Pancreas (tissue), 10 donors: ENCODE measurements around the gene CHRNB1. TPM values are rescaled to one million over a fixed set of nuclear protein-coding genes. Genes with fewer than 3 reads are reported as not detected.

Experiments
- ATAC-seq, 4 donors: fragments of 200-7000 bp; cut with Tn5 transposase; one replicate each; pipeline versions ENCODE4 v1.8.0 to v1.9.1; 2020; ENCODE audit warnings: mild to moderate bottlenecking in 4 of 4, moderate library complexity in 4 of 4
- DNase-seq, 6 donors: peaks; one replicate each; pipeline ENCODE4 v3.0.0-alpha.2; 2020
- FAIRE-seq: peaks from 2 replicates; lab custom pipeline; 2012; peaks lifted over from hg19 to GRCh38; lab: Jason Lieb, UNC
- H3K27ac ChIP-seq, 4 donors: fragments of 200-600 bp; sonication (generic); 1 replicate in 3 of 4; 2 replicates in 1 of 4; pipeline versions ENCODE4 v1.5.0 to v1.8.0; 2020
- H3K27me3 ChIP-seq, 4 donors: fragments of 200-600 bp; one replicate each; pipeline ENCODE4 v1.8.0; 2021
- H3K36me3 ChIP-seq, 3 donors: fragments of 200-600 bp; sonication (generic) in 1 of 3; one replicate each; pipeline versions ENCODE4 v1.5.0 to v1.8.0; 2020 to 2021
- H3K4me1 ChIP-seq, 3 donors: fragments of 200-600 bp; one replicate each; pipeline ENCODE4 v1.8.0; 2021
- H3K4me3 ChIP-seq, 4 donors: fragments of 200-600 bp; sonication (generic) in 2 of 4; one replicate each; pipeline versions ENCODE4 v1.5.0 to v1.8.0; 2020 to 2021
- H3K9me3 ChIP-seq, 4 donors: fragments of 200-600 bp; one replicate each; pipeline ENCODE4 v1.8.0; 2021
- CTCF ChIP-seq, 4 donors: fragments of 200-600 bp; sonication (generic) in 3 of 4; IDR thresholded peaks; one replicate each; pipeline versions ENCODE4 v1.5.0 to v1.8.0; 2021; ENCODE audit warnings: antibody characterized with exemption in 4 of 4
- WGBS, 2 donors: extraction: QIAGEN DNeasy Blood & Tissue Kit; methylation state at CpG; one replicate each; pipeline ENCODE4 v1.1.7; 2013; 5-methylcytosine and 5-hydroxymethylcytosine counted together
- intact Hi-C, 3 donors: fragments of 100-400 bp; cut with DNase I; formaldehyde crosslinking; loops; one replicate each; pipeline versions ENCODE4 v1.11.1 to v1.14.2; 2022
- polyA plus RNA-seq, 2 donors: library from polyadenylated mRNA; stranded (reverse); fragments of 200-250 nt; gene quantifications; one replicate each; pipeline ENCODE4 v1.2.3, GENCODE V29; 2013
- total RNA-seq, 6 donors: library from RNA; stranded (reverse); fragmentation: NEBNext Ultra II Directional in 4 of 6; extraction: Animal tissue kit (Norgen Biotek cat#: 25700) in 4 of 6; gene quantifications; one replicate each; pipeline versions ENCODE4 v1.2.1 to v1.2.4, GENCODE V29; 2021 to 2023
- donor health status: healthy with polysubstance abuse.
- donor health status: DM: no; HTN: no; CAD: no; lungs with moderate emphysema.
- donor health status: DM: no; HTN: no; CAD: no.
- donor health status: control.
- donor health status: control.
- donor health status: Bipolar disorder and iron deficiency.
- donor health status: DM: yes; HTN: yes; CAD: no.
- donor health status: DM: no; HTN: no; CAD: no.
- donor health status: DM: no; HTN: no; CAD: no.
- donor health status: DM: yes; HTN: yes; CAD: no.

CHRNB1 gene
- total and polyA plus RNA-seq, 8 donors: 7.5 to 15.0 (median 9.7) TPM

- H3K9me3 ChIP-seq: no peaks in the 10 kb centered on the region
- no peak for DNase-seq
- no peak for ATAC-seq
- intact Hi-C loops: no loop called here
- H3K27me3 ChIP-seq: no peaks in the 10 kb centered on the region
- H3K27ac ChIP-seq: no peak overlapping the region
- H3K4me1 ChIP-seq: no peaks in the 10 kb centered on the region
- no peak overlapping the region for H3K4me3 ChIP-seq
- FAIRE-seq: no peak
- 78 to 83% methylated on average over 14 of the region's 14 CpGs for WGBS, 2 donors
- no peaks in the 10 kb centered on the region for H3K36me3 ChIP-seq
- TF ChIP-seq CTCF (IDR thresholded peaks at IDR 0.05): no peak
Observed at GRCh38 chr17:7414837-7415236, 30.0 kb upstream of the CHRNB1 start.

- Histone ChIP-seq H3K4me3 (no peak overlapping the region), H3K4me1 (no peaks in the 10 kb centered on the region), H3K36me3 (no peaks in the 10 kb centered on the region), H3K27ac (no peak overlapping the region), H3K9me3 (no peaks in the 10 kb centered on the region), H3K27me3 (no peaks in the 10 kb centered on the region)
- FAIRE-seq (no peak), ATAC-seq (no peak), DNase-seq (no peak)
- intact Hi-C loops: no loop called here
- TF ChIP-seq CTCF (IDR thresholded peaks at IDR 0.05): no peak
- WGBS, 2 donors: 84 to 85% methylated on average over 23 of the region's 23 CpGs
Observed at GRCh38 chr17:7415784-7416183, 29.1 kb upstream of the CHRNB1 start.

- Histone ChIP-seq H3K4me3 (no peak overlapping the region), H3K36me3 (no peaks in the 10 kb centered on the region), H3K4me1 (no peaks in the 10 kb centered on the region), H3K9me3 (no peaks in the 10 kb centered on the region), H3K27me3 (no peaks in the 10 kb centered on the region), H3K27ac (no peak overlapping the region)
- intact Hi-C loops: no loop called here
- FAIRE-seq (no peak), DNase-seq (no peak), ATAC-seq (no peak)
- WGBS, 2 donors: 64 to 78% methylated on average over 6 of the region's 6 CpGs
- TF ChIP-seq CTCF (IDR thresholded peaks at IDR 0.05): no peak
Observed at GRCh38 chr17:7416323-7416722, 28.5 kb upstream of the CHRNB1 start.

GRCh38 chr17:7417056-7417655 is 27.7 kb upstream of the CHRNB1 start:
- intact Hi-C loops: no loop called here
- Histone ChIP-seq H3K9me3 (no peaks in the 10 kb centered on the region), H3K27ac (no peak overlapping the region), H3K4me3 (no peak overlapping the region), H3K4me1 (no peaks in the 10 kb centered on the region), H3K27me3 (no peaks in the 10 kb centered on the region), H3K36me3 (no peaks in the 10 kb centered on the region)
- TF ChIP-seq CTCF (IDR thresholded peaks at IDR 0.05): no peak
- no peak for FAIRE-seq
- WGBS, 2 donors: 93 to 96% methylated on average over 45 to 54 of the region's 54 CpGs
- peak in 1 of 6 donors; percentile 44 for DNase-seq
- ATAC-seq: no peak

GRCh38 chr17:7418472-7419152 is 26.2 kb upstream of the CHRNB1 start:
- Histone ChIP-seq H3K27me3 (no peaks in the 10 kb centered on the region), H3K27ac (no peak overlapping the region), H3K36me3 (no peaks in the 10 kb centered on the region), H3K4me1 (no peaks in the 10 kb centered on the region), H3K4me3 (no peak overlapping the region), H3K9me3 (no peaks in the 10 kb centered on the region)
- 57 to 62% methylated on average over 18 of the region's 18 CpGs for WGBS, 2 donors
- TF ChIP-seq CTCF (IDR thresholded peaks at IDR 0.05): no peak
- intact Hi-C loops: no loop called here
- DNase-seq: peak in 1 of 6 donors; percentile 45
- ATAC-seq: no peak
- no peak for FAIRE-seq
